HL-60/S4 (cell line): Measurements from ENCODE around the gene UCMA.

Experiments used
- in situ Hi-C: fragments of 300-500 bp; cut with MboI; formaldehyde crosslinking; loops from 2 replicates; pipeline ENCODE4 v1.14.3; 2022; ENCODE audit warnings: low sequenced_read_pairs

UCMA gene

DNA sequence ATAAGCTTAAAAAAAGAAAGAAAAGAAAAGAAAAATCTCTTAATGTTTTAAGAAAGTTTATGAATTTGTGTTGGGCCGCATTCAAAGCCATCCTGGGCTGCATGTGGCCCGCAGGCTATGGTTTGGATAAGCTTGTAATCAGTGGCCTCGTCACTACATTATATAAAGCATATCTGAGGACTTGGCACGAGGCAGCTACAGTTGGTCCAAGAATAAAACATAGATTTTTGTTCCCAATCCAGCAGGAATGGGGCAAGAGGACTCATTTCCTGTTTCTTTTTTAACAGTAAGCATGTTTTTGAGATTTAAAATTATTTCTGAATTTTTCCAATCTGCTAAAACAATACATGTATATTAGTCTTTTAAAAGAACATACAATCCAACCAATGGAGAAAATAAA, 44.2 kb downstream of the UCMA start:
- in situ Hi-C loops: no loop called here

- in situ Hi-C loops: no loop called here
These were observed 45.6 kb downstream of the UCMA start for GRCh38 chr10:13188593-13188992.

GRCh38 chr10:13187135-13187534, 47.0 kb downstream of the UCMA start:
- in situ Hi-C loops: no loop called here

DNA sequence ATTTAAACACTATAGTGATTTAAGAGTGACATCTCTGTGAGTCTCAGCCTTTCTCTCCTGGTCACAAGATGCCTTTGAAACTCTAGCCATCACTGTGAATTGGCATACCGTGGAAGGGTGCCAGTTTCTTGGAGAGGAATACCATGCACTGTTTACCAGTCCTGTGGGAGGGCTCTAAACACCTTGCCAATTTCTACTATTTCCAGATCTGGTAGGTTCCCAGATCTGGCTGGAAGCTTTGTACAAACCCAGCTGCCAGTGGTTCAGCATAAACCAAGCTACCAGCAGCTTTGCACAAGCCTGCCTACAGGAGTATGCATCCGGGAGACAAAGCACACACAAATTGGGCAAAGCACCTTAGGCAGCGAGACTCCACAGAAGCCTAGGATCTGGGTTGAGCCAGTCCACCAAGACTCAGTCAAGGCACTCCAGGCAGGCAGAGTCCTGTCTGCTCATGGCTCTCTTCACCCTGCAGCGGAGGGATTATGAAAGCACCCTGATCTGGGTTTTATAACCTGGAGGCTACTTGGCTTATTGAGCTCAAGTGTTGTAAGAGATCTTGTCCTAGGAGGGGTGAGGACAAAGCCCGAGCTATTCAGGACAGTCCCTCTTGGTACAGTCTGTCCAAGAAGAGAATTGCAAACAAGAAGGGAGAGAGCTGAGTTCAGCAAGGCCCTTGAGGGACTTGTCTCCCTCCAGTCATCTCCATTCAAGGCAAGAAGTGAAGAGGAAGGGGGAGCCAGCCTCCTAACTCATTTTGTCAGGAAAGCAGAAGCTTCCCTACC, 49.3 kb downstream of the UCMA start:
- in situ Hi-C loops: no loop called here

- in situ Hi-C loops: no loop called here
These were observed 49.9 kb downstream of the UCMA start for GRCh38 chr10:13184276-13184675.

GRCh38 chr10:13183625-13184024, 50.5 kb downstream of the UCMA start:
- in situ Hi-C loops: no loop called here

- in situ Hi-C loops: no loop called here
These were observed 51.8 kb downstream of the UCMA start for GRCh38 chr10:13182424-13182823.

GRCh38 chr10:13180788-13181187, 53.4 kb downstream of the UCMA start:
- in situ Hi-C loops: no loop called here

GRCh38 chr10:13173616-13174015, 60.6 kb downstream of the UCMA start:
- in situ Hi-C loops: no loop called here
